ENCODE measurements around the gene GIMAP1. TPM values are rescaled to one million over a fixed set of nuclear protein-coding genes. Genes with fewer than 3 reads are reported as not detected.

GIMAP1 gene
- polyA plus RNA-seq, 1 donor from 2014 or later, result not detected

- H4K20me1 ChIP-seq (ENCODE audit: insufficient read depth), result no peaks in the 10 kb centered on the region
- TF ChIP-seq, protein P1, sequence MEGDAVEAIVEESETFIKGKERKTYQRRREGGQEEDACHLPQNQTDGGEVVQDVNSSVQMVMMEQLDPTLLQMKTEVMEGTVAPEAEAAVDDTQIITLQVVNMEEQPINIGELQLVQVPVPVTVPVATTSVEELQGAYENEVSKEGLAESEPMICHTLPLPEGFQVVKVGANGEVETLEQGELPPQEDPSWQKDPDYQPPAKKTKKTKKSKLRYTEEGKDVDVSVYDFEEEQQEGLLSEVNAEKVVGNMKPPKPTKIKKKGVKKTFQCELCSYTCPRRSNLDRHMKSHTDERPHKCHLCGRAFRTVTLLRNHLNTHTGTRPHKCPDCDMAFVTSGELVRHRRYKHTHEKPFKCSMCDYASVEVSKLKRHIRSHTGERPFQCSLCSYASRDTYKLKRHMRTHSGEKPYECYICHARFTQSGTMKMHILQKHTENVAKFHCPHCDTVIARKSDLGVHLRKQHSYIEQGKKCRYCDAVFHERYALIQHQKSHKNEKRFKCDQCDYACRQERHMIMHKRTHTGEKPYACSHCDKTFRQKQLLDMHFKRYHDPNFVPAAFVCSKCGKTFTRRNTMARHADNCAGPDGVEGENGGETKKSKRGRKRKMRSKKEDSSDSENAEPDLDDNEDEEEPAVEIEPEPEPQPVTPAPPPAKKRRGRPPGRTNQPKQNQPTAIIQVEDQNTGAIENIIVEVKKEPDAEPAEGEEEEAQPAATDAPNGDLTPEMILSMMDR (IDR thresholded peaks at IDR 0.05; ENCODE audit: poor library complexity, severe bottlenecking), result no peak
- no peak for TF ChIP-seq SMC3 (conservative IDR thresholded peaks at IDR 0.05; ENCODE audit: poor library complexity)
- H3K27me3 ChIP-seq (ENCODE audit: insufficient read depth, low read depth, low read length), result no peaks in the 10 kb centered on the region
These were observed 30.5 kb downstream of the GIMAP1 start for GRCh38 chr7:150746921-150747320.

GRCh38 chr7:150748376-150748775 lies 32.0 kb downstream of the GIMAP1 start:
- no peaks in the 10 kb centered on the region for H3K9me2 ChIP-seq (ENCODE audit: insufficient read depth, low read length)
- TF ChIP-seq, protein P1 (IDR thresholded peaks at IDR 0.05; ENCODE audit: poor library complexity, severe bottlenecking), result no peak
- no peak for TF ChIP-seq RAD21 (conservative IDR thresholded peaks at IDR 0.05)
- no peak for TF ChIP-seq SMC3 (conservative IDR thresholded peaks at IDR 0.05; ENCODE audit: poor library complexity)
- TF ChIP-seq REST (IDR thresholded peaks at IDR 0.05; ENCODE audit: borderline replicate concordance), result no peak
- TF ChIP-seq EZH2 (IDR thresholded peaks at IDR 0.05; ENCODE audit: borderline replicate concordance, insufficient read depth, low read length, poor library complexity, severe bottlenecking), result no peak
- no peak for TF ChIP-seq TAF1 (IDR thresholded peaks at IDR 0.05; ENCODE audit: low read depth)
- no peak for TF ChIP-seq MXI1 (conservative IDR thresholded peaks at IDR 0.05; ENCODE audit: poor library complexity, severe bottlenecking)
- no peak for TF ChIP-seq EP300 (conservative IDR thresholded peaks at IDR 0.05; ENCODE audit: poor library complexity, severe bottlenecking)
- TF ChIP-seq POLR2AphosphoS5 (IDR thresholded peaks at IDR 0.05), result no peak
- H3K4me2 ChIP-seq (ENCODE audit: low read length), result no peak overlapping the region
- H3K27ac ChIP-seq (ENCODE audit: low read length), result no peak overlapping the region
- H3F3A ChIP-seq (ENCODE audit: insufficient read depth, low read length, poor library complexity, severe bottlenecking), result no peaks in the 10 kb centered on the region
- no peaks in the 10 kb centered on the region for H3K9me3 ChIP-seq (ENCODE audit: low read length)
- H3K9ac ChIP-seq (ENCODE audit: low read length), result no peak overlapping the region
- no peak overlapping the region for H2AFZ ChIP-seq (ENCODE audit: low read depth, low read length)
- no peak overlapping the region for H3K4me3 ChIP-seq (ENCODE audit: low read length)
- no peaks in the 10 kb centered on the region for H4K20me1 ChIP-seq (ENCODE audit: insufficient read depth)
- H3K79me2 ChIP-seq (replicated peaks; ENCODE audit: insufficient read depth, low read length), result no peaks in the 10 kb centered on the region
- no peaks in the 10 kb centered on the region for H3K36me3 ChIP-seq (ENCODE audit: insufficient read depth, low read length)
- no peaks in the 10 kb centered on the region for H3K27me3 ChIP-seq (ENCODE audit: insufficient read depth, low read depth, low read length)

More at GRCh38 chr7:150746921-150747320, 30.5 kb downstream of the GIMAP1 start:
- Histone ChIP-seq H3K4me2 (ENCODE audit: low read length) (no peak overlapping the region), H3F3A (ENCODE audit: insufficient read depth, low read length, poor library complexity, severe bottlenecking) (no peaks in the 10 kb centered on the region), H3K27ac (ENCODE audit: low read length) (no peak overlapping the region), H3K4me3 (ENCODE audit: low read length) (no peak overlapping the region), H3K36me3 (ENCODE audit: insufficient read depth, low read length) (no peaks in the 10 kb centered on the region), H3K9me3 (ENCODE audit: low read length) (no peaks in the 10 kb centered on the region), H3K9me2 (ENCODE audit: insufficient read depth, low read length) (no peaks in the 10 kb centered on the region), H3K9ac (ENCODE audit: low read length) (no peak overlapping the region), H3K79me2 (replicated peaks; ENCODE audit: insufficient read depth, low read length) (no peaks in the 10 kb centered on the region), H2AFZ (ENCODE audit: low read depth, low read length) (no peak overlapping the region)
